GM12878 (cell line): ENCODE measurements around the gene ZDHHC17. TPM values are rescaled to one million over a fixed set of nuclear protein-coding genes. Genes with fewer than 3 reads are reported as not detected.

Experiments used
- ATAC-seq: fragments of 200-7000 bp; cut with Tn5 transposase; 3 replicates; pipeline ENCODE4 v1.9.1; 2020; ENCODE audit warnings: mild to moderate bottlenecking, moderate library complexity
- BruUV-seq: library from RNA; stranded (reverse); fragments of 400-500 nt; replicated peaks from 2 replicates; lab custom pipeline; 2021; lab: Mats Ljungman, UMichigan
- CTCF ChIA-PET: fragments of 300-600 bp; sonication (Branson Sonifier 250); formaldehyde crosslinking; extraction: SDS; loops from one replicate; lab custom pipeline; 2021; ENCODE audit warnings: inconsistent platforms; lab: Yijun Ruan, JAX
- POLR2A ChIA-PET: fragments of 350-600 bp; formaldehyde crosslinking; extraction: SDS; loops from one replicate; lab custom pipeline; 2021; ENCODE audit warnings: inconsistent platforms; lab: Charles Lee
- RAD21 ChIA-PET: fragments of 300-600 bp; sonication (Branson Sonifier 250); formaldehyde crosslinking; loops from one replicate; lab custom pipeline; 2023; ENCODE audit warnings: antibody characterized with exemption; ENCODE audit not compliant: unreplicated experiment; lab: Charles Lee
- SMC1A ChIA-PET: fragments of 300-600 bp; sonication (Branson Sonifier 250); formaldehyde crosslinking; loops from one replicate; lab custom pipeline; 2023; ENCODE audit not compliant: unreplicated experiment, uncharacterized antibody; lab: Charles Lee
- DNase-seq: peaks from one replicate; pipeline ENCODE4 v3.0.0-alpha.2; 2011; ENCODE audit warnings: low read depth, low spot score
- FAIRE-seq: peaks from 3 replicates; lab custom pipeline; 2011; peaks lifted over from hg19 to GRCh38; lab: Jason Lieb, UNC
- H2AFZ ChIP-seq: 2 replicates; pipeline ENCODE4 v1.6.0; 2011; ENCODE audit warnings: low read depth, low read length, control low read depth; ENCODE audit not compliant: control insufficient read depth
- H3K27ac ChIP-seq: 2 replicates; pipeline ENCODE4 v1.5.1; 2011; ENCODE audit warnings: control low read depth; ENCODE audit not compliant: control insufficient read depth, insufficient read depth
- H3K27me3 ChIP-seq, 2 experiments: replicated peaks in 1 of 2; 2 replicates each; pipeline versions ENCODE4 v1.6.0 to v1.6.1; 2011; ENCODE audit warnings: low read length in 1 of 2; ENCODE audit not compliant: control insufficient read depth in 2 of 2, insufficient read depth in 2 of 2
- H3K36me3 ChIP-seq, 2 experiments: 2 replicates each; pipeline ENCODE4 v1.5.1; 2011; ENCODE audit warnings: low read length in 1 of 2; ENCODE audit not compliant: control insufficient read depth in 2 of 2, insufficient read depth in 2 of 2
- H3K4me1 ChIP-seq: 2 replicates; pipeline ENCODE4 v1.6.1; 2011; ENCODE audit warnings: mild to moderate bottlenecking, low read length, moderate library complexity, mixed read lengths; ENCODE audit not compliant: control insufficient read depth, insufficient read depth
- H3K4me2 ChIP-seq: 2 replicates; pipeline ENCODE4 v1.6.0; 2011; ENCODE audit warnings: control low read depth; ENCODE audit not compliant: control insufficient read depth, insufficient read depth
- H3K4me3 ChIP-seq: fragments of 200-600 bp; sonication (generic); 2 replicates; pipeline ENCODE4 v1.5.1; 2016
- H3K79me2 ChIP-seq: 2 replicates; pipeline ENCODE4 v1.6.0; 2011; ENCODE audit warnings: low read length; ENCODE audit not compliant: control insufficient read depth, insufficient read depth
- H3K9ac ChIP-seq: 2 replicates; pipeline ENCODE4 v1.8.0; 2011; ENCODE audit warnings: low read length, control low read depth, mixed read lengths; ENCODE audit not compliant: control insufficient read depth, insufficient read depth
- H3K9me3 ChIP-seq: replicated peaks from 3 replicates; pipeline ENCODE4 v1.5.1; 2011; ENCODE audit warnings: mild to moderate bottlenecking, low read length; ENCODE audit not compliant: control insufficient read depth, insufficient read depth
- H4K20me1 ChIP-seq: 2 replicates; pipeline ENCODE4 v1.6.0; 2011; ENCODE audit not compliant: control insufficient read depth, insufficient read depth
- BCL3 ChIP-seq: IDR thresholded peaks from 2 replicates; pipeline ENCODE4 v1.6.1; 2011; ENCODE audit warnings: borderline replicate concordance, low read depth, mild to moderate bottlenecking, moderate library complexity, low read length; ENCODE audit not compliant: insufficient read depth, poor library complexity, severe bottlenecking
- EZH2 ChIP-seq: IDR thresholded peaks from 2 replicates; pipeline ENCODE4 v1.6.1; 2012; ENCODE audit warnings: low read depth, mild to moderate bottlenecking, control low read depth, inconsistent platforms, low read length, borderline replicate concordance; ENCODE audit not compliant: control insufficient read depth
- IRF5 ChIP-seq: fragments of 450-650 bp; IDR thresholded peaks from 2 replicates; pipeline ENCODE4 v1.6.1; 2017; ENCODE audit warnings: borderline replicate concordance
- NFYB ChIP-seq: IDR thresholded peaks from 2 replicates; pipeline ENCODE4 v1.6.1; 2011; ENCODE audit warnings: low read depth, mild to moderate bottlenecking, low read length, improper control_type of control experiment, moderate library complexity; ENCODE audit not compliant: insufficient read depth
- ZBTB40 ChIP-seq: fragments of 450-650 bp; IDR thresholded peaks from 2 replicates; pipeline ENCODE4 v1.6.1; 2016; ENCODE audit warnings: mild to moderate bottlenecking, moderate library complexity, borderline replicate concordance
- WGBS: methylation state at CpG from one replicate; pipeline ENCODE4 v1.1.6; 2016; ENCODE audit warnings: low lambda C conversion rate; ENCODE audit not compliant: insufficient replicate concordance, insufficient coverage; ENCODE audit errors: missing lambda C conversion rate; 5-methylcytosine and 5-hydroxymethylcytosine counted together
- in situ Hi-C: fragments of 300-500 bp; cut with MboI; formaldehyde crosslinking; loops from 9 replicates; pipeline ENCODE4 v1.14.3; 2018; ENCODE audit warnings: mixed read lengths
- intact Hi-C: fragments of 100-400 bp; cut with micrococcal nuclease; formaldehyde crosslinking; loops from one replicate; pipeline ENCODE4 v1.14.2; 2022; ENCODE audit not compliant: unreplicated experiment
- polyA plus RNA-seq, 11 experiments: library from polyadenylated mRNA; depleted of rRNA in 4 of 11; unstranded in 6 of 11; stranded (reverse) in 5 of 11; fragments of >200 nt; fragmentation: Nextera tagmentation in 4 of 11; fragmentation: Illumina TruSeq in 1 of 11; extraction: Ambion mirVana in 4 of 11; extraction: Trizol in 1 of 11; gene quantifications; 1 replicate in 1 of 11; 2 replicates in 10 of 11; pipeline versions ENCODE4 v1.2.1 to v1.2.3, GENCODE V29; 2011 to 2016; ENCODE audit warnings: inconsistent platforms in 2 of 11, missing spikeins in 2 of 11, low read depth in 1 of 11
- total RNA-seq, 4 experiments: library from RNA; depleted of rRNA in 3 of 4; stranded (reverse); fragments of >200 nt in 3 of 4; fragmentation: Illumina TruSeq in 1 of 4; extraction: Trizol in 1 of 4; gene quantifications; 2 replicates each; pipeline versions ENCODE4 v1.2.1 to v1.2.3, GENCODE V29; 2013 to 2021

ZDHHC17 gene
- total and polyA plus RNA-seq, 10 of the 15 experiments (the other 5 are each of a cell fraction or from before 2014, with no cell fraction given) = 4.3 to 50.0 (median 19.3) TPM

GRCh38 chr12:76848132-76848531 is 84.2 kb downstream of the ZDHHC17 start:
- no peak overlapping the region for H3K4me2 ChIP-seq
- no peak overlapping the region for H3K9ac ChIP-seq
- BruUV-seq = no TSS peak
- no peak overlapping the region for H3K4me3 ChIP-seq
- H3K27me3 ChIP-seq = no peaks in the 10 kb centered on the region
- no peaks in the 10 kb centered on the region for H3K4me1 ChIP-seq
- no peaks in the 10 kb centered on the region for H3K79me2 ChIP-seq
- ChIA-PET POLR2A (no interaction called here), RAD21 (no interaction called here), CTCF (interaction anchor here (1.7 kb wide), 1 partner anchor 11 kb away, joined by 4 read pairs; no protein-coding TSS in a partner anchor), SMC1A (interaction anchor here (1.7 kb wide), 1 partner anchor 13 kb away, joined by 6 read pairs; no protein-coding TSS in a partner anchor)
- no peak for ATAC-seq
- H3K9me3 ChIP-seq = no peaks in the 10 kb centered on the region
- H3K36me3 ChIP-seq = no peaks in the 10 kb centered on the region; a peak in 2 of 4 replicates
- in situ Hi-C loops (no loop called here), intact Hi-C loops (no loop called here)
- no peak for TF ChIP-seq IRF5
- TF ChIP-seq BCL3 = peak; percentile 51
- no peaks in the 10 kb centered on the region for H4K20me1 ChIP-seq
- WGBS = 98% methylated on average over 2 of the region's 2 CpGs
- FAIRE-seq = no peak
- no peak overlapping the region for H2AFZ ChIP-seq
- H3K27ac ChIP-seq = no peak overlapping the region
- DNase-seq = no peak

GRCh38 chr12:76852106-76852505 is 88.2 kb downstream of the ZDHHC17 start:
- no TSS peak for BruUV-seq
- Histone ChIP-seq H3K4me2 (no peak overlapping the region), H3K27me3 (no peaks in the 10 kb centered on the region), H3K4me3 (no peak overlapping the region), H3K79me2 (no peaks in the 10 kb centered on the region), H3K27ac (no peak overlapping the region), H3K36me3 (no peaks in the 10 kb centered on the region; a peak in 1 of 4 replicates), H2AFZ (no peak overlapping the region), H4K20me1 (no peaks in the 10 kb centered on the region), H3K4me1 (no peaks in the 10 kb centered on the region), H3K9me3 (no peaks in the 10 kb centered on the region), H3K9ac (no peak overlapping the region)
- RAD21 ChIA-PET = no interaction called here
- 100% methylated on average over 1 of the region's 1 CpG for WGBS
- POLR2A ChIA-PET = no interaction called here
- in situ Hi-C loops (no loop called here), intact Hi-C loops (no loop called here)
- no peak for ATAC-seq
- FAIRE-seq = no peak
- no peak for DNase-seq
- SMC1A ChIA-PET = interaction anchor here (1.1 kb wide), 1 partner anchor 58 kb away, joined by 3 read pairs; no protein-coding TSS in a partner anchor
- CTCF ChIA-PET = interaction anchor here (0.8 to 1.4 kb wide), 3 partner anchors 8 to 21 kb away, joined by 3 read pairs; no protein-coding TSS in a partner anchor
- TF ChIP-seq EZH2 = no peak
- TF ChIP-seq ZBTB40 = no peak
- TF ChIP-seq NFYB = no peak
